Hepatocyte (in vitro differentiated cells): Measurements from ENCODE around the gene SYVN1. TPM values are rescaled to one million over a fixed set of nuclear protein-coding genes. Genes with fewer than 3 reads are reported as not detected.

Experiments
- DNase-seq: peaks from one replicate; pipeline ENCODE4 v3.0.0-alpha.2; 2016; ENCODE audit warnings: low spot score
- H2AFZ ChIP-seq: fragments of 200-600 bp; sonication (generic); 2 replicates; pipeline ENCODE4 v1.6.0; 2016; ENCODE audit warnings: antibody characterized with exemption, mild to moderate bottlenecking
- H3K27ac ChIP-seq: fragments of 200-600 bp; sonication (generic); 2 replicates; pipeline ENCODE4 v1.5.1; 2016; ENCODE audit warnings: mild to moderate bottlenecking
- H3K27me3 ChIP-seq: fragments of 200-600 bp; sonication (generic); 2 replicates; pipeline ENCODE4 v1.6.1; 2016
- H3K36me3 ChIP-seq: fragments of 200-600 bp; sonication (generic); replicated peaks from 2 replicates; pipeline ENCODE4 v1.5.1; 2016; ENCODE audit warnings: low read depth; ENCODE audit not compliant: insufficient read depth
- H3K4me1 ChIP-seq: fragments of 200-600 bp; sonication (generic); 2 replicates; pipeline ENCODE4 v1.5.1; 2016; ENCODE audit warnings: mild to moderate bottlenecking, moderate library complexity; ENCODE audit not compliant: insufficient read depth
- H3K4me2 ChIP-seq: fragments of 200-600 bp; sonication (generic); 2 replicates; pipeline ENCODE4 v1.6.0; 2016
- H3K4me3 ChIP-seq: fragments of 200-600 bp; sonication (generic); 2 replicates; pipeline ENCODE4 v1.5.1; 2016; ENCODE audit warnings: mild to moderate bottlenecking
- H3K79me2 ChIP-seq: fragments of 200-600 bp; sonication (generic); 2 replicates; pipeline ENCODE4 v1.6.0; 2017; ENCODE audit warnings: mild to moderate bottlenecking
- H3K9me2 ChIP-seq: fragments of 200-600 bp; sonication (generic); replicated peaks from 2 replicates; pipeline ENCODE4 v1.6.0; 2017; ENCODE audit warnings: mild to moderate bottlenecking; ENCODE audit not compliant: insufficient read depth
- H3K9me3 ChIP-seq: fragments of 200-600 bp; sonication (generic); 2 replicates; pipeline ENCODE4 v1.5.1; 2016; ENCODE audit warnings: low read depth, mild to moderate bottlenecking
- H4K20me1 ChIP-seq: fragments of 200-600 bp; sonication (generic); 2 replicates; pipeline ENCODE4 v1.6.0; 2016; ENCODE audit warnings: mild to moderate bottlenecking; ENCODE audit not compliant: insufficient read depth, poor library complexity, severe bottlenecking
- EZH2 ChIP-seq: fragments of 200-600 bp; sonication (generic); IDR thresholded peaks from 2 replicates; pipeline ENCODE4 v1.6.1; 2016; ENCODE audit warnings: antibody characterized with exemption, mild to moderate bottlenecking, borderline replicate concordance
- EZH2phosphoT487 ChIP-seq: fragments of 200-600 bp; sonication (generic); IDR thresholded peaks from one replicate; pipeline ENCODE4 v1.6.1; 2018; ENCODE audit warnings: antibody characterized with exemption, mild to moderate bottlenecking, low read depth, moderate library complexity; ENCODE audit not compliant: unreplicated experiment, severe bottlenecking
- WGBS: methylation state at CpG from one replicate; pipeline ENCODE4 v1.1.6; 2016; ENCODE audit warnings: low lambda C conversion rate; ENCODE audit errors: missing lambda C conversion rate; 5-methylcytosine and 5-hydroxymethylcytosine counted together
- polyA plus RNA-seq: library from polyadenylated mRNA; unstranded; fragments of >200 nt; fragmentation: Nextera tagmentation; extraction: Ambion mirVana; gene quantifications from 2 replicates; pipeline ENCODE4 v1.2.1, GENCODE V29; 2016
- total RNA-seq: library from RNA; depleted of rRNA; stranded (reverse); fragments of >200 nt; gene quantifications from 2 replicates; pipeline ENCODE4 v1.2.3, GENCODE V29; 2014
- TF ChIP-seq, protein P1 (sequence below): fragments of 200-600 bp; sonication (generic); IDR thresholded peaks from 2 replicates; pipeline ENCODE4 v1.5.1; 2016; ENCODE audit warnings: antibody characterized with exemption, mild to moderate bottlenecking; ENCODE audit not compliant: poor library complexity

The SYVN1 gene
- total and polyA plus RNA-seq, 2 experiments from 2014 or later: 27.7 to 31.8 TPM

DNA sequence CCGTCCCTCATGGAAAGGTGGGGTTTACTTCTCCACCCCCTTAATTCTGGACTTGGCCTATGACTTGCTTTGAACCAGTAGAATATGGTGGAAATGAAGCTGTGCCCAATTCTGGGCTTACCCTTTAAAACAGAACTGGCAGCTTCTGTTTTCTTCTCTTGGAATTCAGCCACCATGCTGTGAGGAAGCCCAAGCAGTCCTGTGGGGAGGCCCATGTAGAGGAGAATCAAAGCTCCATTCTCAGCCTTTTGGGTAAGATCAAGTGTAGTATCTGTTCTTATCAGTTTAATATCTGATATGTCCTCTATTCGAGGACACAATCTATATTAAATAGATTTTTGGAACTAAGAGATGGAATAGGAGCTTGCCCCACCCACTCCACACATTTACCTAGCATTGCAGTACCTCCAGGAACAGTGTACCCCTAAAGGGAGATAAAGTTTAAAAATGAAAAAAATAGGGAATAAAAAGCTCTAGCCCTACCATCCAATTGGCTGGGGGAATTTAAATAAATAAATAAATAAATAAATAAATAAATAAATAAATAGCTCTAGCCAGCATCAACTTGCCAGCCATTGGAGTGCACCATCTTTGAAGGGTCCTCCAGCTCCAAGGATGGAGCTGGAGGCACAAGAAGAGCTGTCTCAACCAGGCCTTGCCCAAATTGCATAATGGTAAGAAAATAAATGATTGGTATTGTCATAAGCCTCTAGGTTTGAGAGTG lies 13.2 kb upstream of the SYVN1 start:
- no peak overlapping the region for H3K4me2 ChIP-seq
- H4K20me1 ChIP-seq: no peaks in the 10 kb centered on the region
- H2AFZ ChIP-seq: no peak overlapping the region
- no peak for DNase-seq
- H3K79me2 ChIP-seq: no peaks in the 10 kb centered on the region
- no peaks in the 10 kb centered on the region for H3K36me3 ChIP-seq
- WGBS: 86% methylated on average over 2 of the region's 2 CpGs
- peaks cover 8% of the 10 kb centered on the region for H3K4me1 ChIP-seq
- H3K9me3 ChIP-seq: no peaks in the 10 kb centered on the region
- no peaks in the 10 kb centered on the region for H3K27me3 ChIP-seq
- no peak overlapping the region for H3K4me3 ChIP-seq
- H3K27ac ChIP-seq: no peak overlapping the region
- H3K9me2 ChIP-seq: no peaks in the 10 kb centered on the region
- TF ChIP-seq, protein P1, sequence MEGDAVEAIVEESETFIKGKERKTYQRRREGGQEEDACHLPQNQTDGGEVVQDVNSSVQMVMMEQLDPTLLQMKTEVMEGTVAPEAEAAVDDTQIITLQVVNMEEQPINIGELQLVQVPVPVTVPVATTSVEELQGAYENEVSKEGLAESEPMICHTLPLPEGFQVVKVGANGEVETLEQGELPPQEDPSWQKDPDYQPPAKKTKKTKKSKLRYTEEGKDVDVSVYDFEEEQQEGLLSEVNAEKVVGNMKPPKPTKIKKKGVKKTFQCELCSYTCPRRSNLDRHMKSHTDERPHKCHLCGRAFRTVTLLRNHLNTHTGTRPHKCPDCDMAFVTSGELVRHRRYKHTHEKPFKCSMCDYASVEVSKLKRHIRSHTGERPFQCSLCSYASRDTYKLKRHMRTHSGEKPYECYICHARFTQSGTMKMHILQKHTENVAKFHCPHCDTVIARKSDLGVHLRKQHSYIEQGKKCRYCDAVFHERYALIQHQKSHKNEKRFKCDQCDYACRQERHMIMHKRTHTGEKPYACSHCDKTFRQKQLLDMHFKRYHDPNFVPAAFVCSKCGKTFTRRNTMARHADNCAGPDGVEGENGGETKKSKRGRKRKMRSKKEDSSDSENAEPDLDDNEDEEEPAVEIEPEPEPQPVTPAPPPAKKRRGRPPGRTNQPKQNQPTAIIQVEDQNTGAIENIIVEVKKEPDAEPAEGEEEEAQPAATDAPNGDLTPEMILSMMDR: no peak
- TF ChIP-seq EZH2 (no peak), EZH2phosphoT487 (no peak)

DNA sequence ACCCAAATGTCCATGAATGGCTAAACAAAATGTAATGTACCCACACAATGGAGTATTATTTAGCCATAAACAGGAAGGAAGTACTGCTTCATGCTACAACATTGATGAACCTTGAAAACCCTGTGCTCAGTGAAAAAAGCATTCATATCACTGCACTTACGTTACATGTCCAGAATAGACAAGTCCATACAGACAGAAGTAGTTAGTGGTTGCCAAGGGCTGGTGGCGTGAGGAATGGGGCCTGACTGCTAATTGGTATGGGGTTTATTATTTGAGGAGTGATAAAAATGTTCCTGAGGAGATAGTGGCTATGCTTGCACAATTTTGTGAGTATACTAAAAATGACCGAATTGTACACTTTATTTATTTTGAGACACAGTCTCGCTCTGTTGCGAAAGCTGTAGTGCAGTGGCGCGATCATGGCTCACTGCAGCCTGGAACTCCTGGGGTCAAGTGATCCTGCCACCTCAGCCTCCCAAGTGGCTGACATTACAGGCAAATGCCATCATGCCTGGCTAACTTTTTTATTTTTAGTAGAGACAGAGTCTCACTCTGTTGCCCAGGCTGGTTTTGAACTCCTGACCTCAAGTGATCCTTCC lies 7.7 kb upstream of the SYVN1 start:
- Histone ChIP-seq H3K4me3 (no peak overlapping the region), H3K4me1 (no peaks in the 10 kb centered on the region), H3K79me2 (no peaks in the 10 kb centered on the region), H3K36me3 (no peaks in the 10 kb centered on the region), H3K9me3 (no peaks in the 10 kb centered on the region), H2AFZ (no peak overlapping the region), H3K27me3 (no peaks in the 10 kb centered on the region), H3K4me2 (no peak overlapping the region), H4K20me1 (no peaks in the 10 kb centered on the region), H3K27ac (no peak overlapping the region), H3K9me2 (no peaks in the 10 kb centered on the region)
- DNase-seq: no peak
- TF ChIP-seq, protein P1: no peak
- TF ChIP-seq EZH2 (no peak), EZH2phosphoT487 (no peak)
- WGBS: 83% methylated on average over 7 of the region's 7 CpGs

- H3K27ac ChIP-seq: no peak overlapping the region
- no peak for TF ChIP-seq EZH2
- TF ChIP-seq EZH2phosphoT487: no peak
- TF ChIP-seq, protein P1: no peak
Measured at GRCh38 chr11:65136515-65137096, 2.3 kb upstream of the SYVN1 start.

More at GRCh38 chr11:65136515-65137096, 2.3 kb upstream of the SYVN1 start:
- Histone ChIP-seq H3K4me1 (peaks cover 17% of the 10 kb centered on the region), H3K9me2 (no peaks in the 10 kb centered on the region), H2AFZ (no peak overlapping the region), H3K27me3 (no peaks in the 10 kb centered on the region), H3K9me3 (no peaks in the 10 kb centered on the region), H3K79me2 (peaks cover 26% of the 10 kb centered on the region), H3K4me2 (no peak overlapping the region), H3K36me3 (no peaks in the 10 kb centered on the region), H3K4me3 (no peak overlapping the region), H4K20me1 (peaks cover 4% of the 10 kb centered on the region)
- WGBS: 93% methylated on average over 15 of the region's 15 CpGs
- DNase-seq: no peak
